Smooth muscle cell (in vitro differentiated cells): Measurements from ENCODE around the gene CHSY1. TPM values are rescaled to one million over a fixed set of nuclear protein-coding genes. Genes with fewer than 3 reads are reported as not detected.

Experiments
- DNase-seq: peaks from one replicate; lab custom pipeline; 2025; ENCODE audit not compliant: unreplicated experiment; lab: John Stamatoyannopoulos, UW
- H2AFZ ChIP-seq: fragments of 200-600 bp; sonication (generic); 2 replicates; pipeline ENCODE4 v1.6.0; 2016; ENCODE audit warnings: antibody characterized with exemption, low read depth, mild to moderate bottlenecking
- H3F3A ChIP-seq: fragments of 200-600 bp; sonication (generic); 2 replicates; pipeline ENCODE4 v1.6.0; 2017; ENCODE audit warnings: antibody characterized with exemption, low read depth
- H3K27ac ChIP-seq: fragments of 200-600 bp; sonication (generic); 2 replicates; pipeline ENCODE4 v1.5.1; 2016; ENCODE audit warnings: low read depth, mild to moderate bottlenecking
- H3K27me3 ChIP-seq: fragments of 200-600 bp; sonication (generic); 2 replicates; pipeline ENCODE4 v1.6.1; 2016; ENCODE audit warnings: low read depth, mild to moderate bottlenecking
- H3K36me3 ChIP-seq: fragments of 200-600 bp; sonication (generic); 2 replicates; pipeline ENCODE4 v1.5.1; 2016; ENCODE audit warnings: low read depth
- H3K4me1 ChIP-seq: fragments of 200-600 bp; sonication (generic); 2 replicates; pipeline ENCODE4 v1.5.1; 2016; ENCODE audit warnings: low read depth
- H3K4me2 ChIP-seq: fragments of 200-600 bp; sonication (generic); 2 replicates; pipeline ENCODE4 v1.6.0; 2016; ENCODE audit warnings: mild to moderate bottlenecking
- H3K4me3 ChIP-seq: fragments of 200-600 bp; sonication (generic); 2 replicates; pipeline ENCODE4 v1.5.1; 2016; ENCODE audit warnings: mild to moderate bottlenecking
- H3K79me2 ChIP-seq: fragments of 200-600 bp; sonication (generic); 2 replicates; pipeline ENCODE4 v1.6.0; 2016; ENCODE audit warnings: low read depth, mild to moderate bottlenecking
- H3K9ac ChIP-seq: fragments of 200-600 bp; sonication (generic); 2 replicates; pipeline ENCODE4 v1.6.0; 2016; ENCODE audit warnings: low read depth
- H3K9me3 ChIP-seq: fragments of 200-600 bp; sonication (generic); replicated peaks from 2 replicates; pipeline ENCODE4 v1.5.1; 2016; ENCODE audit warnings: low read depth
- H4K20me1 ChIP-seq: fragments of 200-600 bp; sonication (generic); 2 replicates; pipeline ENCODE4 v1.6.0; 2016; ENCODE audit warnings: low read depth
- CTCF ChIP-seq: fragments of 200-600 bp; sonication (generic); IDR thresholded peaks from 2 replicates; pipeline ENCODE4 v1.5.1; 2017; ENCODE audit warnings: borderline replicate concordance, mild to moderate bottlenecking, antibody characterized with exemption; ENCODE audit not compliant: insufficient read depth, poor library complexity, severe bottlenecking
- WGBS: methylation state at CpG from one replicate; pipeline ENCODE4 v1.1.7; 2016; ENCODE audit warnings: low lambda C conversion rate; 5-methylcytosine and 5-hydroxymethylcytosine counted together
- polyA plus RNA-seq: library from polyadenylated mRNA; unstranded; fragments of >200 nt; fragmentation: Nextera tagmentation; extraction: Ambion mirVana; gene quantifications from 2 replicates; pipeline ENCODE4 v1.2.1, GENCODE V29; 2016
- total RNA-seq: library from RNA; depleted of rRNA; stranded (reverse); fragments of >200 nt; gene quantifications from 2 replicates; pipeline ENCODE4 v1.2.3, GENCODE V29; 2014

The CHSY1 gene
- total and polyA plus RNA-seq, 2 experiments from 2014 or later = 106 to 123 TPM

GRCh38 chr15:101198800-101199199 is 53.0 kb downstream of the CHSY1 start:
- Histone ChIP-seq H2AFZ (no peak overlapping the region), H3K4me3 (no peak overlapping the region)

GRCh38 chr15:101198031-101198575 is 53.7 kb downstream of the CHSY1 start:
- no peak for DNase-seq
- Histone ChIP-seq H4K20me1 (peaks cover 40% of the 10 kb centered on the region), H3K79me2 (peaks cover 80% of the 10 kb centered on the region), H3K36me3 (no peaks in the 10 kb centered on the region), H3K9ac (peak overlapping the region; percentile 89), H3K4me3 (no peak overlapping the region), H3K27ac (peak overlapping the region; percentile 98), H3F3A (peaks cover 32% of the 10 kb centered on the region), H3K4me2 (peak overlapping the region; percentile 75), H2AFZ (no peak overlapping the region), H3K27me3 (no peaks in the 10 kb centered on the region), H3K9me3 (no peaks in the 10 kb centered on the region), H3K4me1 (peaks cover 46% of the 10 kb centered on the region)
- WGBS = 80% methylated on average over 16 of the region's 16 CpGs
- TF ChIP-seq CTCF = no peak

More at GRCh38 chr15:101198800-101199199, 53.0 kb downstream of the CHSY1 start:
- TF ChIP-seq CTCF = no peak
- peaks cover 40% of the 10 kb centered on the region for H4K20me1 ChIP-seq
- H3K4me2 ChIP-seq = peak overlapping the region; percentile 75
- H3K79me2 ChIP-seq = peaks cover 80% of the 10 kb centered on the region
- DNase-seq = no peak
- H3F3A ChIP-seq = peaks cover 37% of the 10 kb centered on the region
- peaks cover 45% of the 10 kb centered on the region for H3K4me1 ChIP-seq
- no peaks in the 10 kb centered on the region for H3K9me3 ChIP-seq
- H3K27ac ChIP-seq = peak overlapping the region; percentile 98
- peak overlapping the region; percentile 89 for H3K9ac ChIP-seq
- no peaks in the 10 kb centered on the region for H3K27me3 ChIP-seq
- H3K36me3 ChIP-seq = no peaks in the 10 kb centered on the region
- WGBS = 52% methylated on average over 6 of the region's 6 CpGs

GRCh38 chr15:101194546-101195125 is 57.2 kb downstream of the CHSY1 start:
- H3K36me3 ChIP-seq = no peaks in the 10 kb centered on the region
- peaks cover 34% of the 10 kb centered on the region for H3F3A ChIP-seq
- peaks cover 98% of the 10 kb centered on the region for H3K79me2 ChIP-seq
- no peaks in the 10 kb centered on the region for H3K9me3 ChIP-seq
- TF ChIP-seq CTCF = no peak
- no peak overlapping the region for H2AFZ ChIP-seq
- no peak overlapping the region for H3K4me3 ChIP-seq
- 89% methylated on average over 8 of the region's 8 CpGs for WGBS
- peaks cover 44% of the 10 kb centered on the region for H3K4me1 ChIP-seq
- peak overlapping the region; percentile 100 for H3K27ac ChIP-seq
- peak overlapping the region; percentile 81 for H3K4me2 ChIP-seq
- no peaks in the 10 kb centered on the region for H3K27me3 ChIP-seq
- no peak overlapping the region for H3K9ac ChIP-seq
- no peak for DNase-seq
- H4K20me1 ChIP-seq = peaks cover 25% of the 10 kb centered on the region
